Measurements from ENCODE around the gene C5orf58.

DNA sequence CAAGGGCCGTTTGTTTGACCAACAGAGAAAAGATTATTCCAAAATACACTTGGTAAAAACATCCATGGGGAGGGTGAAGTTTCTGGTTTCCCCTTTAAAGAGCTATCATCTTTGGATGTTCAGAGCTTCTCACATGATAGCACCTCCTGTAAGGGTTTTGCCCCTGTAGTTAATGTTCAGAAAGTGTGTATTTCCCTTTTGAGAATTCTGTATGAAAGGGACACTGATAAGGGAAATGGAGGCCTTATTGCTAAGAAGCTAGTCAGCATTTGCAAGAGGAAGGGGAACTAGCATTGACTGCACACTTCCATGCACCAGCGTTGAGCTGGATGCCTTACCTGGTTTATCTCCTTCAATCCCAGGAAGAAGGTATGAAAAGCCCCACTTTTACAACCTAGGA is 31.5 kb upstream of the C5orf58 start:
- TF ChIP-seq STAT1 (conservative IDR thresholded peaks at IDR 0.05) (no peak), CTCF (IDR thresholded peaks at IDR 0.05 in 2 of 3, conservative IDR thresholded peaks at IDR 0.05 in 1 of 3; ENCODE audit: control insufficient read depth in 2 of 3, extremely low read depth in 1 of 3, insufficient read depth in 1 of 3, low read depth in 3 of 3, low read length in 3 of 3) (no peak), NRF1 (conservative IDR thresholded peaks at IDR 0.05; ENCODE audit: low read depth, low read length) (no peak), ZNF384 (IDR thresholded peaks at IDR 0.05; ENCODE audit: borderline replicate concordance, low read depth, low read length) (no peak), FOXK2 (IDR thresholded peaks at IDR 0.05) (no peak), ATF7 (IDR thresholded peaks at IDR 0.05; ENCODE audit: low read depth) (no peak), HDGF (IDR thresholded peaks at IDR 0.05) (no peak), KDM1A (IDR thresholded peaks at IDR 0.05; ENCODE audit: borderline replicate concordance) (no peak), NR2C1 (IDR thresholded peaks at IDR 0.05) (no peak), FOXM1 (IDR thresholded peaks at IDR 0.05; ENCODE audit: low read depth, low read length) (no peak), POLR2A (IDR thresholded peaks at IDR 0.05; ENCODE audit: low read depth, low read length) (no peak)

All from GM12878 (cell line).